Fibroblast of villous mesenchyme (primary cell): ENCODE results near the gene ANKLE1. TPM values are rescaled to one million over a fixed set of nuclear protein-coding genes. Genes with fewer than 3 reads are reported as not detected.

Experiments
- DNase-seq: peaks from one replicate; pipeline ENCODE4 v3.0.0-alpha.2; 2010; ENCODE audit warnings: low read depth
- H3K4me3 ChIP-seq: 2 replicates; pipeline ENCODE4 v1.5.1; 2011; ENCODE audit warnings: low read depth, mild to moderate bottlenecking, low read length
- CTCF ChIP-seq: IDR thresholded peaks from 2 replicates; pipeline ENCODE4 v1.5.1; 2012; ENCODE audit warnings: low read depth, mild to moderate bottlenecking, low read length; ENCODE audit not compliant: insufficient read depth
- total RNA-seq: library from RNA; depleted of rRNA; stranded (reverse); fragments of >200 nt; gene quantifications from 2 replicates; pipeline ENCODE4 v1.2.3, GENCODE V29; 2012

ANKLE1 gene
- total RNA-seq, 1 donor, result 0.86 TPM

- no peak overlapping the region for H3K4me3 ChIP-seq
- no peak for TF ChIP-seq CTCF
- DNase-seq, result no peak
Measured at GRCh38 chr19:17307876-17308377, 26.2 kb downstream of the ANKLE1 start.

DNA sequence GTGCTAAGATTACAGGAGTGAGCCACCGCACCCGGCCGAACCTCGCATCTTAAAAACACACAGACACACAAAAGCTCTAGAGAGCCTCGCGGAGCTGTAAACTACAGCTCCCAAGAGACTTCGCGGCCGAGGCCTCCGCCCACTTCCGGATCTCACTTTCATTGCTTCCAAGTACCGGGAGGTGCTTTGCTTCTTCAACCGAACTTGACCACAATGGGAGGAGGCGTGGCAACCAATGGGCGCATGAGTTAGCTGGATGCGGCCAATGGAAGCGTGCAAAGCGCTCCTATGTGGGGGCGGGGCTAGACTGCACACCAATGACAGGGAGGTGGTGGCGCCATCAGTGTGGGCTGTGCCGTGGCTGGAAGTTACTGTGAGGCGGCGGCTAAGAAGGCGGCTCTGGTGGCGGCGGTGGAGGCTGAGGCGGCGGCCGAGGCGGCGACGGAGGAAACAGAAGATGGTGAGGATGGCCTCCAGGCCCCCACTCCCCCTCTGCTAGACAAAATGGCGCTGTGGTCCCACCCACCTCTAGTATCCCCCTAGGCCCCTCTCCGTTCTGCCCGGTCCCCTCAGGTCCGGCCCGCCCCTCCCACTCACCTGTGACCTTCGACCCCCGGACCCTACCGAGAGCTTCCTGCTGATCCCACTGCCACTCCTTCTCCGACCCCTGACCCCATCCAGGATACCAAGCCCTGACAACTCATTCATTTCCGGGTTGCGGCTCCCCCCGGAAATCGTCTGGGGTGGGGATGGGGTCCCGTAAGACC is 27.7 kb downstream of the ANKLE1 start, which contains the start of gene DDA1:
TSS of gene DDA1 (plus strand) at position 366 of the 767 bp plus-strand sequence. CDS start at position 458, 92 bp downstream.
- no peak for TF ChIP-seq CTCF
- H3K4me3 ChIP-seq, result peak within 1 kb of the TSS; percentile 90
- DNase-seq, result peak; percentile 100

GRCh38 chr19:17309965-17310461 is 28.3 kb downstream of the ANKLE1 start:
- H3K4me3 ChIP-seq, result peak overlapping the region; percentile 90
- no peak for TF ChIP-seq CTCF
- no peak for DNase-seq

GRCh38 chr19:17311455-17312188 is 29.9 kb downstream of the ANKLE1 start:
- peak; percentile 70 for DNase-seq
- TF ChIP-seq CTCF, result no peak
- no peak overlapping the region for H3K4me3 ChIP-seq

- no peak overlapping the region for H3K4me3 ChIP-seq
- no peak for DNase-seq
- TF ChIP-seq CTCF, result no peak
Measured at GRCh38 chr19:17312189-17313113, 30.8 kb downstream of the ANKLE1 start.

DNA sequence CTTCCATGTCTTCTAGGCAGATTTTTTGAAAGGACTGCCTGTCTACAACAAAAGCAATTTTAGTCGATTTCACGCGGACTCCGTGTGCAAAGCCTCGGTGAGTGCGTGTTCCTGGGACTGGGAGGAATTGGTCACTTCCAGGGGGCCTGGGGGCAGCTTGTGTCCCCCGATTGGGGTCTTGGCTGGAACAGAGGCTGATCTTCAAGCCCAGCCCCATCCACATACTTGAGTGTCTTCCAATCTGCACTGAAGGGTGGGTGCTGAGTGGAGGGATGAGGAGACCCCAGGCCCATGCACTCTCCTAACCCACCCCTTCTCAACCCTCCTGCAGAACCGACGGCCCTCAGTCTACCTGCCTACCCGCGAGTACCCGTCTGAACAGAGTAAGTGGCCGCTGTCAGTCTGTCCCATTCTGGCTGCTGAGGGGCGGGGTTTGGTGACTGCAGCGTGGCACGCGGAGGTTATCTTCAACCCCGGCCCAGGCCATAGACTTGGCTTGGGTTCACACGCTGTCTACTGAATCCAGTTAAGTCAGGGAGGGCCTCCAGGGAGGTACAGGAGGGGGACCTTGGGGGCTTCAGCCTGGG is 32.4 kb downstream of the ANKLE1 start:
- no peak for TF ChIP-seq CTCF

More for the DNA sequence above, 32.4 kb downstream of the ANKLE1 start:
- DNase-seq, result no peak
- no peak overlapping the region for H3K4me3 ChIP-seq
